Thoracic aorta (tissue), 2 donors: Measurements from ENCODE around the gene CD109. TPM values are rescaled to one million over a fixed set of nuclear protein-coding genes. Genes with fewer than 3 reads are reported as not detected.

Experiments
- ATAC-seq: fragments of 150-250 bp; one replicate; pipeline ENCODE4 v1.8.0; 2017; ENCODE audit warnings: low read depth; ENCODE audit not compliant: insufficient number of reproducible peaks, low FRiP score
- DNase-seq: peaks from one replicate; pipeline ENCODE4 v3.0.0-alpha.2; 2020; ENCODE audit warnings: low spot score
- H3K27ac ChIP-seq, 2 donors: fragments of 200-600 bp; sonication (generic); 1 replicate in 1 of 2; 2 replicates in 1 of 2; pipeline ENCODE4 v1.5.1; 2016; ENCODE audit warnings: mild to moderate bottlenecking in 2 of 2, moderate library complexity in 2 of 2
- H3K27me3 ChIP-seq: fragments of 200-600 bp; sonication (generic); replicated peaks from 2 replicates; pipeline ENCODE4 v1.6.0; 2016; ENCODE audit warnings: mild to moderate bottlenecking; ENCODE audit not compliant: insufficient read depth
- H3K36me3 ChIP-seq: fragments of 200-600 bp; sonication (generic); one replicate; pipeline ENCODE4 v1.5.1; 2016
- H3K4me1 ChIP-seq, 2 donors: fragments of 200-600 bp; sonication (generic); 1 replicate in 1 of 2; 2 replicates in 1 of 2; pipeline versions ENCODE4 v1.5.1 to v1.6.0; 2016; ENCODE audit warnings: low read depth in 2 of 2, mild to moderate bottlenecking in 1 of 2; ENCODE audit not compliant: control insufficient read depth in 1 of 2
- H3K4me3 ChIP-seq: fragments of 200-600 bp; sonication (generic); 2 replicates; pipeline ENCODE4 v1.5.1; 2016; ENCODE audit warnings: mild to moderate bottlenecking
- H3K9me3 ChIP-seq: fragments of 200-600 bp; sonication (generic); 2 replicates; pipeline ENCODE4 v1.5.1; 2016
- total RNA-seq, 2 donors: library from RNA; depleted of rRNA; stranded (reverse); fragments of >200 nt; gene quantifications; one replicate each; pipeline versions ENCODE4 v1.1.0 to v1.2.3, GENCODE V29; 2016
- TF ChIP-seq, protein P1 (sequence below): fragments of 200-600 bp; sonication (generic); IDR thresholded peaks from one replicate; pipeline ENCODE4 v1.5.1; 2019; ENCODE audit warnings: antibody characterized with exemption

The CD109 gene
- total RNA-seq, 2 donors from 2014 or later = 12.6 to 21.3 TPM

DNA sequence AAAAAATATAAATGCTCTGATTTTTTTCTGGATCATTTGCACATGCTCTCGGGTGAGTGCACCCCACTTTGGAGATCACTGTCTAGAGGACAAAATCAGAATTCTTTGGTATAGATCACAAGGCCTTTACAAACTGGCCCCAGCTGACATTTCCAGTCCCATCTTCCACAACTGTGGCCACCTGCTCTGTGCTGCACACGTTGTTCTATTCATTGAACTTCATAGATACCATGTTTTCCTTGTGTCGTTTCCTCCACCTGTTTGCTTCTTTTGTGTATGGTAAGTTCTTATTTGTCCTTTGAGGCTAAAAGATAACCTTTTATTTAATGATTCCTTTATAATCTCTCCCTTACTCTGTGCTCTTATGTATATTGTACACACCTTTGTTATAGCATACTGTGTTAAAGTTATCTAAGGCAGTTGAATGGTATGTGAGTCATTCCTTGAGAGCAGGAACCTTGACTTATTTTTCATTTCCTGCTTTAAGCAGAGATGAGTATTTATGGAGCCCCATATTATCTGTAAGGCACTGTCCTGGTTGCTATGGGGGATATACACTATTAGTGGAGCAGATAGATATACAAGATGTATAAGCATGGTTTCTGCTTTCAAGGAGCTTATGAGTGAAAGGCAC is 30.2 kb upstream of the CD109 start:
- ATAC-seq (no peak), DNase-seq (no peak)
- H3K36me3 ChIP-seq = no peaks in the 10 kb centered on the region
- TF ChIP-seq, protein P1, sequence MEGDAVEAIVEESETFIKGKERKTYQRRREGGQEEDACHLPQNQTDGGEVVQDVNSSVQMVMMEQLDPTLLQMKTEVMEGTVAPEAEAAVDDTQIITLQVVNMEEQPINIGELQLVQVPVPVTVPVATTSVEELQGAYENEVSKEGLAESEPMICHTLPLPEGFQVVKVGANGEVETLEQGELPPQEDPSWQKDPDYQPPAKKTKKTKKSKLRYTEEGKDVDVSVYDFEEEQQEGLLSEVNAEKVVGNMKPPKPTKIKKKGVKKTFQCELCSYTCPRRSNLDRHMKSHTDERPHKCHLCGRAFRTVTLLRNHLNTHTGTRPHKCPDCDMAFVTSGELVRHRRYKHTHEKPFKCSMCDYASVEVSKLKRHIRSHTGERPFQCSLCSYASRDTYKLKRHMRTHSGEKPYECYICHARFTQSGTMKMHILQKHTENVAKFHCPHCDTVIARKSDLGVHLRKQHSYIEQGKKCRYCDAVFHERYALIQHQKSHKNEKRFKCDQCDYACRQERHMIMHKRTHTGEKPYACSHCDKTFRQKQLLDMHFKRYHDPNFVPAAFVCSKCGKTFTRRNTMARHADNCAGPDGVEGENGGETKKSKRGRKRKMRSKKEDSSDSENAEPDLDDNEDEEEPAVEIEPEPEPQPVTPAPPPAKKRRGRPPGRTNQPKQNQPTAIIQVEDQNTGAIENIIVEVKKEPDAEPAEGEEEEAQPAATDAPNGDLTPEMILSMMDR = no peak
- no peaks in the 10 kb centered on the region for H3K4me1 ChIP-seq
- H3K9me3 ChIP-seq = no peaks in the 10 kb centered on the region
- H3K4me3 ChIP-seq = no peak overlapping the region
- H3K27ac ChIP-seq = no peak overlapping the region
- no peaks in the 10 kb centered on the region for H3K27me3 ChIP-seq

DNA sequence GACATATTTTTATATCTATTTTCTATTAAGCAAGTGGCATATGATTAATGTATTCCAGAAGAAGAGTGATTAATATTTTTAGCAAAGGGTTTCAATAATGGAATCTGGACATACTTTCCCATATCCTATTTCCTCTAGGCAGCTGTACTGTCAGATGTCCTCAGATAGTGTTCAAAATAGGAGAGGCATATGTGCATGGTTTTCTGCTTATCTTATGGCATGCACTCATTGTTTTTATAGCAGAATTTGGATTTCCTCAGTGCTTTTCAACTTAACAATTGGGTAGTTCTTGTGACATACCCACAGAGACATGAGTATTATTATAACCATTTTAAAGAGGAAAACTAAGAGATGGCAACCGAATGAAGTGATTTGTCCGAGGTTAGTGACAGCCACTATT is 29.6 kb upstream of the CD109 start:
- H3K36me3 ChIP-seq = no peaks in the 10 kb centered on the region
- H3K9me3 ChIP-seq = no peaks in the 10 kb centered on the region
- ATAC-seq (no peak), DNase-seq (no peak)
- no peaks in the 10 kb centered on the region for H3K4me1 ChIP-seq
- no peak overlapping the region for H3K4me3 ChIP-seq
- TF ChIP-seq, protein P1 = no peak
- no peak overlapping the region for H3K27ac ChIP-seq
- no peaks in the 10 kb centered on the region for H3K27me3 ChIP-seq

DNA sequence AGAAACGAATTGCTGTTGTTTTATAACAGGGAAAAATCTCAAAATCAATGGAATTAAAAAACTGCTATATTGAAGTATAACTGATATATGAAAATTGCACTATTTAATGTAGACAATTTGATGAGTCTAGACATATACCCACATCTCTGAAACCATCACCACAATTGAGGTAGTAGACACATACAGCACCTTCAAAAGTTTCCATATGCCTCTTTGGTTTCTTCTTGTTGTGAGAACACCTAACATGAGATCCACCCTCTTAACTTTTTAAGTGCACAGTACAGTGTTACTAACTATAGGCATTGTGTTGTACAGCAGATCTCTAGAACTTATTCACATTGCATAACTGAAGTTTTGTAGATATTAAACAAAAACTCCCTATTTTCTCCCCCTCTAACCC is 28.2 kb upstream of the CD109 start:
- no peaks in the 10 kb centered on the region for H3K4me1 ChIP-seq
- H3K9me3 ChIP-seq = no peaks in the 10 kb centered on the region
- H3K27me3 ChIP-seq = no peaks in the 10 kb centered on the region
- H3K27ac ChIP-seq = no peak overlapping the region
- DNase-seq = no peak
- TF ChIP-seq, protein P1 = no peak
- no peaks in the 10 kb centered on the region for H3K36me3 ChIP-seq
- no peak for ATAC-seq
- no peak overlapping the region for H3K4me3 ChIP-seq

DNA sequence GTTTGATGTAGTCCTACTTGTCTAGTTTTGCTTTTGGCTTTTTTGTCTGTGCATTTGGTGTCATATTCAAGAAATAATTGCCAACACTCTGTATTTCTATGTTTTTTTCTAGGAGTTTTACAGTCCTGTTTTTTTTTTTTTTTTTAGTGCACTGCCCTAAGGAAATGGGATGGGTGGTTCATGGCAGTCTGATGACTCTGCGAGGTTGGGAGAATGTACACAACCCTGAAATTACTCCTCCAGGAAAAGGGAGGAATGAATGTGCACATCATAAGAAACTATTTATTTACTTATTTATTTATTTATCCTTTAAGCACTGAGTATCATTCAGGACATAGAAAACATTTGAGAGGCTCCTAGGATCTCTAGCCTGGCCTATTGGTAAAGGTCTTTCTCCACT is 27.0 kb upstream of the CD109 start:
- H3K9me3 ChIP-seq = no peaks in the 10 kb centered on the region
- no peak for ATAC-seq
- no peaks in the 10 kb centered on the region for H3K27me3 ChIP-seq
- TF ChIP-seq, protein P1 = no peak
- H3K27ac ChIP-seq = no peak overlapping the region
- no peaks in the 10 kb centered on the region for H3K36me3 ChIP-seq
- no peaks in the 10 kb centered on the region for H3K4me1 ChIP-seq
- DNase-seq = no peak
- H3K4me3 ChIP-seq = no peak overlapping the region

DNA sequence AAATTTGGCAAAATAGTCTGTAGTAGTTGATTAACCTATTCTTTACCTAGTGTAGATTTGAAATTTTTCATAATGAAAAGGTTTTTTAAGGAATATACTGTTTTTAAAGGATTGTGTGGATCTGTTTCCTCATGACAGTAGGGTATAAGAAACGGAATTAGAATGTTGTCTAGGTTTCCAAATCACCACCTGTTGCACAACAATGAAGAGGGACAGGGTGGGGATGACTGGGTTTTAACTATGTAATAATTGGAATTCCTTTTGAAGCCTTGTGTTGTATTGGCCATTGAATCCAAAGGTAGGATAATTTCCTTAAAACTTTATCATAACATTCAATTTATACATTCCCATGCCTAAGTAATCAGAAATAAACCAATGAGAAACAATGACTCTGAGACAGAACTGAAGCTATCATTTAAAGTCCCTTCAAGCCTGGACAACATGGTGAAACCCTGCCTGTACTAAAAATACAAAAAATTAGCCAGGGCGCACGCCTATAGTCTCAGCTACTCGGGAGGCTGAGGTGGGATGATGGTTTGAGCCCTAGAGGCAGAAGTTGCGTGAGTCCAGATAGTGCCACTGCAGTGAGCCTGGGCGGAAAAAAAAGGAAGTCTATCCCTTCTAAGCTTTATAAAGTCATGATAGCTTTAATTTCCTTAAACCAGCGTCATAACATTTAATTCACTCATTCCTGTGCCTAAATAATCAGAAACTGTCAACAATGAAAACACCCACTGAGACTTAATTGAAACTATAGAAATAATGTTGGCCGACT is 23.9 kb upstream of the CD109 start:
- Histone ChIP-seq H3K9me3 (no peaks in the 10 kb centered on the region), H3K4me1 (no peaks in the 10 kb centered on the region), H3K36me3 (no peaks in the 10 kb centered on the region), H3K4me3 (no peak overlapping the region), H3K27ac (no peak overlapping the region), H3K27me3 (no peaks in the 10 kb centered on the region)
- DNase-seq (no peak), ATAC-seq (no peak)
- TF ChIP-seq, protein P1 = no peak
